H9 (cell line): ENCODE data around the gene CDK6. TPM values are rescaled to one million over a fixed set of nuclear protein-coding genes. Genes with fewer than 3 reads are reported as not detected.

ENCODE experiments used
- DNase-seq: peaks from one replicate; pipeline ENCODE4 v3.0.0-alpha.2; 2017
- H2AFZ ChIP-seq: one replicate; pipeline ENCODE4 v1.6.1; 2013; ENCODE audit warnings: mild to moderate bottlenecking, low read length, control low read depth, moderate library complexity
- H2AK5ac ChIP-seq: 2 replicates; pipeline ENCODE4 v1.6.1; 2013; ENCODE audit warnings: low read length, control low read depth, mixed read lengths; ENCODE audit not compliant: insufficient read length
- H2BK120ac ChIP-seq: one replicate; pipeline ENCODE4 v1.6.1; 2013; ENCODE audit warnings: low read depth, mild to moderate bottlenecking, low read length, control low read depth, inconsistent platforms; ENCODE audit not compliant: poor library complexity, severe bottlenecking
- H2BK12ac ChIP-seq: 2 replicates; pipeline ENCODE4 v1.6.1; 2013; ENCODE audit warnings: low read length, control low read depth, mixed read lengths, low read depth; ENCODE audit not compliant: insufficient read length
- H2BK15ac ChIP-seq: 2 replicates; pipeline ENCODE4 v1.6.1; 2013; ENCODE audit warnings: low read depth, low read length, control low read depth
- H2BK20ac ChIP-seq: one replicate; pipeline ENCODE4 v1.6.1; 2013; ENCODE audit warnings: low read depth, mild to moderate bottlenecking, low read length, control low read depth, inconsistent platforms; ENCODE audit not compliant: poor library complexity, severe bottlenecking
- H2BK5ac ChIP-seq: 2 replicates; pipeline ENCODE4 v1.6.1; 2013; ENCODE audit warnings: low read length, control low read depth, mixed read lengths; ENCODE audit not compliant: insufficient read length
- H3K14ac ChIP-seq: 2 replicates; pipeline ENCODE4 v1.6.1; 2013; ENCODE audit warnings: low read length, control low read depth; ENCODE audit not compliant: insufficient read depth
- H3K18ac ChIP-seq: 2 replicates; pipeline ENCODE4 v1.6.1; 2013; ENCODE audit warnings: low read depth, mild to moderate bottlenecking, mixed read lengths, low read length, control low read depth; ENCODE audit not compliant: insufficient read length
- H3K23ac ChIP-seq: 2 replicates; pipeline ENCODE4 v1.6.1; 2013; ENCODE audit warnings: low read length, control low read depth, mixed read lengths, low read depth; ENCODE audit not compliant: insufficient read length
- H3K23me2 ChIP-seq: 2 replicates; pipeline ENCODE4 v1.6.1; 2013; ENCODE audit warnings: low read depth, mild to moderate bottlenecking, mixed read lengths, low read length, control low read depth; ENCODE audit not compliant: insufficient read length, poor library complexity, severe bottlenecking
- H3K27ac ChIP-seq: 2 replicates; pipeline ENCODE4 v1.5.1; 2013; ENCODE audit warnings: low read length, control low read depth, mixed read lengths, low read depth; ENCODE audit not compliant: insufficient read length
- H3K27me3 ChIP-seq: 2 replicates; pipeline ENCODE4 v1.6.1; 2013; ENCODE audit warnings: low read length, control low read depth, inconsistent platforms; ENCODE audit not compliant: insufficient read depth
- H3K4ac ChIP-seq: 2 replicates; pipeline ENCODE4 v1.6.1; 2013; ENCODE audit warnings: low read depth, mild to moderate bottlenecking, control low read depth, inconsistent platforms, low read length, moderate library complexity
- H3K4me1 ChIP-seq: 2 replicates; pipeline ENCODE4 v1.6.1; 2013; ENCODE audit warnings: low read length, control low read depth, inconsistent platforms; ENCODE audit not compliant: insufficient read depth
- H3K4me2 ChIP-seq: 2 replicates; pipeline ENCODE4 v1.6.1; 2013; ENCODE audit warnings: low read length, control low read depth, mixed read lengths; ENCODE audit not compliant: insufficient read length, insufficient read depth
- H3K56ac ChIP-seq: 2 replicates; pipeline ENCODE4 v1.6.1; 2013; ENCODE audit warnings: low read depth, mild to moderate bottlenecking, mixed read lengths, low read length, control low read depth; ENCODE audit not compliant: insufficient read length
- H3K79me1 ChIP-seq: 2 replicates; pipeline ENCODE4 v1.6.1; 2013; ENCODE audit warnings: low read depth, mild to moderate bottlenecking, moderate library complexity, low read length, control low read depth, inconsistent platforms; ENCODE audit not compliant: insufficient read depth, poor library complexity, severe bottlenecking
- H3K79me2 ChIP-seq: 2 replicates; pipeline ENCODE4 v1.6.1; 2013; ENCODE audit warnings: low read length, control low read depth, inconsistent platforms; ENCODE audit not compliant: insufficient read depth
- H3K9ac ChIP-seq: 2 replicates; pipeline ENCODE4 v1.6.1; 2013; ENCODE audit warnings: low read length, control low read depth, mixed read lengths; ENCODE audit not compliant: insufficient read length; ENCODE audit errors: extremely low read depth
- H3K9me3 ChIP-seq: one replicate; pipeline ENCODE4 v1.6.1; 2013; ENCODE audit warnings: low read depth, low read length, inconsistent platforms; ENCODE audit not compliant: control insufficient read depth
- H3T11ph ChIP-seq: one replicate; pipeline ENCODE4 v1.6.1; 2013; ENCODE audit warnings: mild to moderate bottlenecking, low read length, control low read depth, inconsistent platforms
- H4K20me1 ChIP-seq: one replicate; pipeline ENCODE4 v1.6.1; 2013; ENCODE audit not compliant: control insufficient read depth, insufficient read length, insufficient read depth
- H4K5ac ChIP-seq: 2 replicates; pipeline ENCODE4 v1.6.1; 2013; ENCODE audit warnings: low read depth, mild to moderate bottlenecking, mixed read lengths, low read length, control low read depth; ENCODE audit not compliant: insufficient read length
- H4K8ac ChIP-seq: replicated peaks from 2 replicates; pipeline ENCODE4 v1.6.1; 2013; ENCODE audit warnings: low read length, control low read depth, mixed read lengths, low read depth; ENCODE audit not compliant: insufficient read length
- H4K91ac ChIP-seq: 2 replicates; pipeline ENCODE4 v1.6.1; 2013; ENCODE audit warnings: low read depth, mild to moderate bottlenecking, moderate library complexity, mixed read lengths, low read length, control low read depth; ENCODE audit not compliant: insufficient read length
- H3K27ac Mint-ChIP-seq, 3 experiments: 2 replicates in 2 of 3; 3 replicates in 1 of 3; pipeline ENCODE4 v1.8.0; 2020 to 2021; ENCODE audit warnings: mixed read lengths in 3 of 3, mild to moderate bottlenecking in 1 of 3, moderate library complexity in 1 of 3
- H3K27me3 Mint-ChIP-seq: 2 replicates; pipeline ENCODE4 v1.8.0; 2021; ENCODE audit warnings: low read depth, mild to moderate bottlenecking, moderate library complexity, mixed read lengths
- H3K36me3 Mint-ChIP-seq, 3 experiments: 2 replicates in 2 of 3; 3 replicates in 1 of 3; pipeline ENCODE4 v1.8.0; 2020 to 2021; ENCODE audit warnings: low read depth in 3 of 3, mixed read lengths in 3 of 3; ENCODE audit not compliant: insufficient read depth in 1 of 3
- H3K4me1 Mint-ChIP-seq, 2 experiments: 2 replicates each; pipeline ENCODE4 v1.8.0; 2020; ENCODE audit warnings: mixed read lengths in 2 of 2
- H3K4me3 Mint-ChIP-seq, 2 experiments: 2 replicates in 1 of 2; 3 replicates in 1 of 2; pipeline ENCODE4 v1.8.0; 2020 to 2021; ENCODE audit warnings: mild to moderate bottlenecking in 2 of 2, mixed read lengths in 2 of 2, moderate library complexity in 1 of 2
- H3K9me3 Mint-ChIP-seq, 2 experiments: 2 replicates in 1 of 2; 3 replicates in 1 of 2; pipeline ENCODE4 v1.8.0; 2020; ENCODE audit warnings: mild to moderate bottlenecking in 2 of 2, mixed read lengths in 2 of 2, moderate library complexity in 1 of 2
- total RNA-seq: library from RNA; stranded (reverse); gene quantifications from 2 replicates; pipeline ENCODE4 v1.2.1, GENCODE V29; 2021
- TF ChIP-seq, protein P1 (sequence below): fragments of 200-600 bp; sonication (generic); conservative IDR thresholded peaks from 3 replicates; pipeline ENCODE4 v1.8.0; 2021; ENCODE audit warnings: antibody characterized with exemption, mild to moderate bottlenecking

CDK6 gene
- total RNA-seq, 1 experiment from 2014 or later, result 30.0 TPM

GRCh38 chr7:92884218-92884617, 47.8 kb upstream of the CDK6 start:
- Mint-ChIP-seq H3K4me3 (no peak overlapping the region), H3K4me1 (no peaks in the 10 kb centered on the region; a peak in 1 of 4 replicates), H3K27me3 (peaks cover 24% of the 10 kb centered on the region), H3K36me3 (no peaks in the 10 kb centered on the region), H3K27ac (no peak overlapping the region), H3K9me3 (no peaks in the 10 kb centered on the region)
- Histone ChIP-seq H2BK120ac (no peak overlapping the region), H2BK20ac (no peak overlapping the region), H2BK15ac (no peak overlapping the region), H3K14ac (no peak overlapping the region), H4K8ac (no peak overlapping the region), H4K20me1 (no peaks in the 10 kb centered on the region), H3K9me3 (no peaks in the 10 kb centered on the region), H3K9ac (no peak overlapping the region), H2AFZ (no peak overlapping the region), H3T11ph (no peak overlapping the region), H4K5ac (no peak overlapping the region), H3K4ac (no peak overlapping the region), H3K23me2 (no peaks in the 10 kb centered on the region), H2AK5ac (no peak overlapping the region), H3K4me1 (no peaks in the 10 kb centered on the region), H3K56ac (no peak overlapping the region), H3K27me3 (no peaks in the 10 kb centered on the region), H2BK5ac (no peak overlapping the region), H3K79me1 (no peaks in the 10 kb centered on the region), H3K4me2 (no peak overlapping the region), H3K27ac (no peak overlapping the region), H3K18ac (no peak overlapping the region), H2BK12ac (no peak overlapping the region), H3K23ac (no peak overlapping the region), H4K91ac (no peak overlapping the region), H3K79me2 (no peaks in the 10 kb centered on the region)
- TF ChIP-seq, protein P1, sequence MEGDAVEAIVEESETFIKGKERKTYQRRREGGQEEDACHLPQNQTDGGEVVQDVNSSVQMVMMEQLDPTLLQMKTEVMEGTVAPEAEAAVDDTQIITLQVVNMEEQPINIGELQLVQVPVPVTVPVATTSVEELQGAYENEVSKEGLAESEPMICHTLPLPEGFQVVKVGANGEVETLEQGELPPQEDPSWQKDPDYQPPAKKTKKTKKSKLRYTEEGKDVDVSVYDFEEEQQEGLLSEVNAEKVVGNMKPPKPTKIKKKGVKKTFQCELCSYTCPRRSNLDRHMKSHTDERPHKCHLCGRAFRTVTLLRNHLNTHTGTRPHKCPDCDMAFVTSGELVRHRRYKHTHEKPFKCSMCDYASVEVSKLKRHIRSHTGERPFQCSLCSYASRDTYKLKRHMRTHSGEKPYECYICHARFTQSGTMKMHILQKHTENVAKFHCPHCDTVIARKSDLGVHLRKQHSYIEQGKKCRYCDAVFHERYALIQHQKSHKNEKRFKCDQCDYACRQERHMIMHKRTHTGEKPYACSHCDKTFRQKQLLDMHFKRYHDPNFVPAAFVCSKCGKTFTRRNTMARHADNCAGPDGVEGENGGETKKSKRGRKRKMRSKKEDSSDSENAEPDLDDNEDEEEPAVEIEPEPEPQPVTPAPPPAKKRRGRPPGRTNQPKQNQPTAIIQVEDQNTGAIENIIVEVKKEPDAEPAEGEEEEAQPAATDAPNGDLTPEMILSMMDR, result no peak
- DNase-seq, result no peak
